Esophagus muscularis mucosa (tissue), 4 donors: ENCODE measurements around the gene NELL1. TPM values are rescaled to one million over a fixed set of nuclear protein-coding genes. Genes with fewer than 3 reads are reported as not detected.

ENCODE experiments used
- DNase-seq: peaks from one replicate; pipeline ENCODE4 v3.0.0-alpha.2; 2017; ENCODE audit errors: extremely low spot score
- H3K27ac ChIP-seq, 4 donors: fragments of 200-600 bp; sonication (generic); replicated peaks in 1 of 4; 1 replicate in 3 of 4; 2 replicates in 1 of 4; pipeline ENCODE4 v1.5.1; 2016 to 2019; ENCODE audit warnings: mild to moderate bottlenecking in 1 of 4
- H3K27me3 ChIP-seq, 4 donors: fragments of 200-600 bp; sonication (generic); one replicate each; pipeline versions ENCODE4 v1.5.1 to v1.6.0; 2016 to 2019
- H3K36me3 ChIP-seq, 4 donors: fragments of 200-600 bp; sonication (generic); one replicate each; pipeline ENCODE4 v1.5.1; 2016 to 2019
- H3K4me1 ChIP-seq, 4 donors: fragments of 200-600 bp; sonication (generic); one replicate each; pipeline ENCODE4 v1.5.1; 2016 to 2019
- H3K4me3 ChIP-seq, 4 donors: fragments of 200-600 bp; sonication (generic); 1 replicate in 2 of 4; 2 replicates in 2 of 4; pipeline ENCODE4 v1.5.1; 2016 to 2019; ENCODE audit warnings: mild to moderate bottlenecking in 4 of 4, moderate library complexity in 1 of 4
- H3K9me3 ChIP-seq, 4 donors: fragments of 200-600 bp; sonication (generic); 1 replicate in 3 of 4; 2 replicates in 1 of 4; pipeline ENCODE4 v1.5.1; 2016 to 2019
- EP300 ChIP-seq: sonication (generic); formaldehyde crosslinking; IDR thresholded peaks from one replicate; pipeline ENCODE4 v1.6.1; 2017; ENCODE audit warnings: antibody characterized with exemption
- POLR2A ChIP-seq: fragments of 450-650 bp; IDR thresholded peaks from one replicate; pipeline ENCODE4 v1.6.1; 2017; ENCODE audit warnings: antibody characterized with exemption, moderate library complexity, mild to moderate bottlenecking, low read depth
- POLR2AphosphoS5 ChIP-seq, 2 donors: sonication (generic); formaldehyde crosslinking; IDR thresholded peaks; one replicate each; pipeline ENCODE4 v1.6.1; 2017; ENCODE audit warnings: antibody characterized with exemption in 2 of 2
- WGBS: methylation state at CpG from one replicate; pipeline ENCODE4 v1.1.5; 2018; 5-methylcytosine and 5-hydroxymethylcytosine counted together
- intact Hi-C: fragments of 100-400 bp; cut with DNase I; formaldehyde crosslinking; loops from one replicate; pipeline ENCODE4 v1.15.1; 2023
- total RNA-seq, 4 donors: library from RNA; depleted of rRNA; stranded (reverse); fragments of >200 nt; gene quantifications; one replicate each; pipeline versions ENCODE4 v1.1.0 to v1.2.1, GENCODE V29; 2016
- TF ChIP-seq, protein P1 (sequence below), 3 experiments: fragments of 200-600 bp in 2 of 3; fragments of 450-650 bp in 1 of 3; sonication (generic) in 2 of 3; IDR thresholded peaks; one replicate each; pipeline ENCODE4 v1.5.1; 2017 to 2019; ENCODE audit warnings: antibody characterized with exemption in 3 of 3, mild to moderate bottlenecking in 2 of 3, moderate library complexity in 1 of 3

NELL1 gene
- total RNA-seq, 4 donors from 2014 or later: 0.65 to 2.7 (median 0.90) TPM

DNA sequence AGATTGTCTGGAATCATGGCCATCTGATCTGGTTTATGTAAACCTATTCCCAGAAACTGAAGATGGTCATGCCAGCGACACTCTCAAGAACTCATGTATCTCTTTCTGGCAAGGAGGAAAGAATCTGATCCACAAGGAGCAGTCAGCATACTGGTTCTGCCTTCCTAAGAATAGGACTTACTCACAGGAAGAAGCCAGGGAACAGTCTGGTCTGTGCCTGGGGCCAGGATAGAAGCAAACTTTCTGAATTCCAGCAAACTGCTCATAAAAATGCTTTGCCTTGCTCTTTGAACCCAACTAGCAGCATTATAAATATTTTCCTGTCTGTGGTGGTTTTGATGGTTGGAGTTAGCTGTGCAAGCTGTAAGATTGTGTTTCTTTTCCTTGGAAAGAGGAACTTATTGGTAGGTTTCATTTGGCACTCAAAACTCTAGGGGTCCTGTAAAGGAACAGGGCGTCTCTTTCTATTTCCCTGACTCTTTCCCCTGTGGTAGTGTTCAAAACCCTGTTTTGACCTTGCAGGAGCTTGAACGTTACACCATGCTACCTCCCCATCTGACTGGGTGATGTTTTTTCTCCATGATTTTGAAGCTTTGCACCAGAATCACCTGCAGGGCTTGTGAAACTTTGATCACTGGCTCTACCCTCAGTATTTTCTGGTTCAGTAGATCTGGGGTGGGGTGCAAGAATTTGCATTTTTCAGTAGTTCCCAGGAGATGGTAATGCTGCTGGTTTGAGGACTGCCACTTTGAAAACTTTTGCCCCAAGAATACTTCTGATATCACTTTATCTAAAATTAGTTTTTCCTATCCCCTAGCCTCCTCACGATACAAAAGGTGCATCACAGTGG, 895.7 kb downstream of the NELL1 start:
- no peak overlapping the region for H3K4me3 ChIP-seq
- TF ChIP-seq POLR2AphosphoS5 (IDR thresholded peaks at IDR 0.05) (no peak), EP300 (no peak), POLR2A (no peak)
- TF ChIP-seq, protein P1, sequence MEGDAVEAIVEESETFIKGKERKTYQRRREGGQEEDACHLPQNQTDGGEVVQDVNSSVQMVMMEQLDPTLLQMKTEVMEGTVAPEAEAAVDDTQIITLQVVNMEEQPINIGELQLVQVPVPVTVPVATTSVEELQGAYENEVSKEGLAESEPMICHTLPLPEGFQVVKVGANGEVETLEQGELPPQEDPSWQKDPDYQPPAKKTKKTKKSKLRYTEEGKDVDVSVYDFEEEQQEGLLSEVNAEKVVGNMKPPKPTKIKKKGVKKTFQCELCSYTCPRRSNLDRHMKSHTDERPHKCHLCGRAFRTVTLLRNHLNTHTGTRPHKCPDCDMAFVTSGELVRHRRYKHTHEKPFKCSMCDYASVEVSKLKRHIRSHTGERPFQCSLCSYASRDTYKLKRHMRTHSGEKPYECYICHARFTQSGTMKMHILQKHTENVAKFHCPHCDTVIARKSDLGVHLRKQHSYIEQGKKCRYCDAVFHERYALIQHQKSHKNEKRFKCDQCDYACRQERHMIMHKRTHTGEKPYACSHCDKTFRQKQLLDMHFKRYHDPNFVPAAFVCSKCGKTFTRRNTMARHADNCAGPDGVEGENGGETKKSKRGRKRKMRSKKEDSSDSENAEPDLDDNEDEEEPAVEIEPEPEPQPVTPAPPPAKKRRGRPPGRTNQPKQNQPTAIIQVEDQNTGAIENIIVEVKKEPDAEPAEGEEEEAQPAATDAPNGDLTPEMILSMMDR (IDR thresholded peaks at IDR 0.05): no peak
- no peak overlapping the region for H3K27ac ChIP-seq
- 70% methylated on average over 4 of the region's 4 CpGs for WGBS
- H3K9me3 ChIP-seq: no peaks in the 10 kb centered on the region
- DNase-seq: no peak
- H3K27me3 ChIP-seq: no peaks in the 10 kb centered on the region
- no peaks in the 10 kb centered on the region for H3K36me3 ChIP-seq
- no peaks in the 10 kb centered on the region for H3K4me1 ChIP-seq
- intact Hi-C loops: no loop called here

DNA sequence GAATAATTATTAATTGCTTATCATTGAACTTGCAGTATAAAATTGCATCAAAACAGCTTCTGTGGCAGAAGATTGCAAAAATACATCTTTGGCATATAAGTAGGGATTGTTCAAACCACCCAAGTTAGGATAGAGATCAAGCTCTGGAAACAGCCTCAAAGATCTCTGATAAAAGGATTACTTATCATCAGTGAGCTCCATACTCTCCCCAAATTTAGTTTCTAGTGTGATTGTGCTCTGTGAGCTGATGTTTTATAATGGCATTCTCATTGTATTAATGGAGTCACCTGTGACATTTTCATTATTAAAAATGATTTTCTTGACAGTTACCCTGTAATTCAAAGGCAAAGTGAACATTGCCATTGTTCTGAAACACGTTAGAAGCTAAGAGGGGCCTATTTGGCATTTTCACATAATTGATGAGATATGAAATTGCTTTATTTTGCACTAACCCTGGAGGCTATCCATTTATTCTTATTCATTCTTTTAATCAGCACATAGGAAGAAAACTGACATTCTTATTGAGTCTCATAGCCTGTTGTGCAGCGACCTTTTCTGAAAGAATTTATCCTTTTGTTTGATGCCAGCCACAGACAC, 897.2 kb downstream of the NELL1 start:
- H3K27me3 ChIP-seq: no peaks in the 10 kb centered on the region
- H3K4me3 ChIP-seq: no peak overlapping the region
- no peaks in the 10 kb centered on the region for H3K4me1 ChIP-seq
- no peaks in the 10 kb centered on the region for H3K36me3 ChIP-seq
- DNase-seq: no peak
- no peaks in the 10 kb centered on the region for H3K9me3 ChIP-seq
- H3K27ac ChIP-seq: no peak overlapping the region
- 69% methylated on average over 2 of the region's 2 CpGs for WGBS
- TF ChIP-seq, protein P1 (IDR thresholded peaks at IDR 0.05): no peak
- no peak for TF ChIP-seq POLR2AphosphoS5 (IDR thresholded peaks at IDR 0.05)
- TF ChIP-seq POLR2A: no peak
- TF ChIP-seq EP300: no peak
- intact Hi-C loops: no loop called here

- intact Hi-C loops: no loop called here
- Histone ChIP-seq H3K27ac (no peak overlapping the region), H3K27me3 (no peaks in the 10 kb centered on the region), H3K4me3 (no peak overlapping the region), H3K9me3 (no peaks in the 10 kb centered on the region), H3K36me3 (no peaks in the 10 kb centered on the region), H3K4me1 (no peaks in the 10 kb centered on the region)
- DNase-seq: no peak
- WGBS: 80% methylated on average over 3 of the region's 3 CpGs
- TF ChIP-seq POLR2A (no peak), POLR2AphosphoS5 (IDR thresholded peaks at IDR 0.05) (no peak), EP300 (no peak)
- TF ChIP-seq, protein P1 (IDR thresholded peaks at IDR 0.05): no peak
Measured at GRCh38 chr11:21567645-21568290, 898.4 kb downstream of the NELL1 start.

GRCh38 chr11:21572210-21572609, 902.8 kb downstream of the NELL1 start:
- no peak for DNase-seq
- Histone ChIP-seq H3K27ac (no peak overlapping the region), H3K27me3 (no peaks in the 10 kb centered on the region), H3K4me1 (no peaks in the 10 kb centered on the region), H3K4me3 (no peak overlapping the region), H3K36me3 (no peaks in the 10 kb centered on the region), H3K9me3 (no peaks in the 10 kb centered on the region)
- 73% methylated on average over 1 of the region's 1 CpG for WGBS
- TF ChIP-seq POLR2A: no peak
- intact Hi-C loops: no loop called here

DNA sequence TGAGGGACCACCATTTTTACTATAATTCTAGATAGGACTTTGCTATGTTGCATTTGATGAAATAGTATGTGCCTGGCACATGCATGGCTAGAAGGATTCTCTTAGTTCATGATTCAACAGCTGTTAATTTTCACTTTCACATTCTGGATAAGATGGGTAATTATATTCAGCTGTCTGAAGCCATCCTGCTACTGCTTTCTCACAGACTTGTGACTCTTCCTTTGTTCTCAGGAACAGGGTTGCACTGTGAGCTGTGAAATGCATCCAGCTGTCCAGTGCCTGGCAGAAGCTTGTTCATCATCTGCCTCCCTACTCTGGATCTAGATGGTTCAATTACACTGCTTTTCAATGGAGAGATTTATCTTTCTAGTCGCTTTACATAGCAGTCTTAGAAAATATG, 913.4 kb downstream of the NELL1 start:
- TF ChIP-seq EP300 (no peak), POLR2AphosphoS5 (IDR thresholded peaks at IDR 0.05) (no peak), POLR2A (no peak)
- TF ChIP-seq, protein P1 (IDR thresholded peaks at IDR 0.05): no peak
- Histone ChIP-seq H3K27ac (no peak overlapping the region), H3K36me3 (no peaks in the 10 kb centered on the region), H3K27me3 (no peaks in the 10 kb centered on the region), H3K4me1 (no peaks in the 10 kb centered on the region), H3K4me3 (no peak overlapping the region), H3K9me3 (no peaks in the 10 kb centered on the region)
- 56% methylated on average over 1 of the region's 1 CpG for WGBS
- DNase-seq: no peak
- intact Hi-C loops: no loop called here
